ENCODE data around the gene RABGAP1L.
"Not testable (repeated sequence)": the region's sequence is repeated elsewhere in the genome, so short reads cannot be mapped to it uniquely, and the experiment has no call there.

RABGAP1L gene

GRCh38 chr1:174204697-174205308 lies 45.5 kb downstream of the RABGAP1L start:
- no peak for DNase-seq

- DNase-seq, result no peak
Measured at GRCh38 chr1:174206148-174206836, 47.0 kb downstream of the RABGAP1L start.

- no peak for DNase-seq
Measured at GRCh38 chr1:174209347-174210187, 50.2 kb downstream of the RABGAP1L start.

GRCh38 chr1:174211486-174211885 lies 52.2 kb downstream of the RABGAP1L start:
- no peak for DNase-seq

- no peak for DNase-seq
Measured at GRCh38 chr1:174215766-174216165, 56.4 kb downstream of the RABGAP1L start.

- no peak for DNase-seq
Measured at GRCh38 chr1:174217248-174217647, 57.9 kb downstream of the RABGAP1L start.

GRCh38 chr1:174217787-174218574 lies 58.7 kb downstream of the RABGAP1L start:
- DNase-seq, result no peak

GRCh38 chr1:174218983-174219382 lies 59.7 kb downstream of the RABGAP1L start:
- no peak for DNase-seq

- no peak for DNase-seq
Measured at GRCh38 chr1:174219606-174220370, 60.5 kb downstream of the RABGAP1L start.

GRCh38 chr1:174221681-174222080 lies 62.4 kb downstream of the RABGAP1L start:
- DNase-seq, result no peak

GRCh38 chr1:174222166-174222949 lies 63.0 kb downstream of the RABGAP1L start:
- DNase-seq, result no peak

GRCh38 chr1:174224641-174225040 lies 65.3 kb downstream of the RABGAP1L start:
- no peak for DNase-seq

GRCh38 chr1:174225499-174226204 lies 66.3 kb downstream of the RABGAP1L start:
- DNase-seq, result no peak

GRCh38 chr1:174230399-174230798 lies 71.1 kb downstream of the RABGAP1L start:
- DNase-seq, result no peak

- DNase-seq, result no peak
Measured at GRCh38 chr1:174232761-174233160, 73.4 kb downstream of the RABGAP1L start.

GRCh38 chr1:174238845-174239501 lies 79.7 kb downstream of the RABGAP1L start:
- not testable (repeated sequence) for DNase-seq

GRCh38 chr1:174239541-174239940 lies 80.2 kb downstream of the RABGAP1L start:
- DNase-seq, result no peak

- DNase-seq, result no peak
Measured at GRCh38 chr1:174242856-174243255, 83.5 kb downstream of the RABGAP1L start.

GRCh38 chr1:174243451-174244000 lies 84.2 kb downstream of the RABGAP1L start:
- DNase-seq, result no peak

GRCh38 chr1:174244017-174244416 lies 84.7 kb downstream of the RABGAP1L start:
- no peak for DNase-seq
